HL-60 (cell line): ENCODE data around the gene ERO1A.

Experiments used
- DNase-seq, 2 experiments: peaks; one replicate each; pipeline ENCODE4 v3.0.0-alpha.2; 2010 to 2020; ENCODE audit warnings: low read depth in 1 of 2, low spot score in 1 of 2
- H3K27ac ChIP-seq: fragments of 250-450 bp; sonication (Bioruptor Pico); replicated peaks from 2 replicates; pipeline ENCODE4 v1.5.1; 2020; ENCODE audit warnings: mild to moderate bottlenecking, moderate library complexity
- H3K27me3 ChIP-seq: fragments of 250-450 bp; sonication (Bioruptor Pico); 2 replicates; pipeline ENCODE4 v1.5.1; 2021; ENCODE audit warnings: mild to moderate bottlenecking, moderate library complexity; ENCODE audit not compliant: insufficient read depth, poor library complexity, severe bottlenecking
- H3K4me3 ChIP-seq: replicated peaks from 2 replicates; pipeline ENCODE4 v1.5.1; 2011; ENCODE audit warnings: mild to moderate bottlenecking, control low read depth, low read length; ENCODE audit not compliant: insufficient read depth
- CTCF ChIP-seq: IDR thresholded peaks from one replicate; pipeline ENCODE4 v1.5.1; 2011; ENCODE audit warnings: low read length, control low read depth, inconsistent platforms; ENCODE audit not compliant: insufficient read depth
- GABPA ChIP-seq: IDR thresholded peaks from 2 replicates; pipeline ENCODE4 v1.6.1; 2012; ENCODE audit warnings: low read depth
- POLR2AphosphoS5 ChIP-seq: IDR thresholded peaks from 2 replicates; pipeline ENCODE4 v1.6.1; 2012; ENCODE audit warnings: low read depth
- REST ChIP-seq: IDR thresholded peaks from 2 replicates; pipeline ENCODE4 v1.6.1; 2012; ENCODE audit warnings: low read depth; ENCODE audit not compliant: insufficient replicate concordance
- SPI1 ChIP-seq: IDR thresholded peaks from 2 replicates; pipeline ENCODE4 v1.6.1; 2012; ENCODE audit warnings: low read depth, mild to moderate bottlenecking, borderline replicate concordance

The ERO1A gene

GRCh38 chr14:52735921-52736489 is 40.6 kb upstream of the ERO1A start:
- TF ChIP-seq SPI1, result no peak
- TF ChIP-seq GABPA, result no peak
- TF ChIP-seq CTCF, result no peak
- TF ChIP-seq REST, result no peak
- TF ChIP-seq POLR2AphosphoS5, result no peak
- Histone ChIP-seq H3K4me3 (no peak overlapping the region), H3K27me3 (no peaks in the 10 kb centered on the region), H3K27ac (no peak overlapping the region)
- no peak for DNase-seq

- H3K4me3 ChIP-seq, result no peak overlapping the region
- DNase-seq, result no peak
- no peak for TF ChIP-seq CTCF
- no peak for TF ChIP-seq GABPA
- no peak for TF ChIP-seq REST
- TF ChIP-seq SPI1, result no peak
- no peak for TF ChIP-seq POLR2AphosphoS5
- H3K27ac ChIP-seq, result no peak overlapping the region
- no peaks in the 10 kb centered on the region for H3K27me3 ChIP-seq
Observed at GRCh38 chr14:52733824-52734223, 38.5 kb upstream of the ERO1A start.

GRCh38 chr14:52730709-52731111 is 35.4 kb upstream of the ERO1A start:
- peak in 1 of 2 experiments; percentile 58 for DNase-seq
- H3K27me3 ChIP-seq, result no peaks in the 10 kb centered on the region
- TF ChIP-seq POLR2AphosphoS5, result no peak; the same call in 1 of the 2 replicates
- TF ChIP-seq CTCF, result no peak
- no peak for TF ChIP-seq SPI1
- no peak for TF ChIP-seq GABPA
- TF ChIP-seq REST, result no peak
- peak overlapping the region; percentile 91 for H3K27ac ChIP-seq
- H3K4me3 ChIP-seq, result peak overlapping the region; percentile 96
